OCI-LY3 (cell line): ENCODE data around the gene VRTN.

Experiments
- CTCF ChIP-seq: fragments of 200-600, 300-600 bp; sonication (generic); IDR thresholded peaks from 2 replicates; pipeline ENCODE4 v1.5.1; 2014; ENCODE audit warnings: antibody characterized with exemption, low read length, low read depth
- EZH2phosphoT487 ChIP-seq: fragments of 200-600 bp; shearing (Covaris generic); IDR thresholded peaks from 2 replicates; pipeline ENCODE4 v1.6.1; 2018; ENCODE audit warnings: antibody characterized with exemption, mixed run types, low read depth

GRCh38 chr14:74394549-74394948 is 46.3 kb downstream of the VRTN start:
- TF ChIP-seq CTCF (no peak), EZH2phosphoT487 (no peak)
